ENCODE results near the gene MICOS13.

MICOS13 gene

GRCh38 chr19:5676105-5676771, 4.1 kb downstream of the MICOS13 start:
- no peaks in the 10 kb centered on the region for H3K79me1 ChIP-seq (ENCODE audit: low read length)
- no peak overlapping the region for H3K18ac ChIP-seq (ENCODE audit: low read length)
- H4K5ac ChIP-seq (ENCODE audit: low read length), result no peak overlapping the region
- peaks cover 3% of the 10 kb centered on the region for H3K36me3 ChIP-seq (ENCODE audit: control insufficient read depth, insufficient read depth, low read length)
- WGBS (ENCODE audit: extremely low coverage, insufficient coverage, low lambda C conversion rate), result no CpG with 5 or more reads among the region's 17 CpGs
- no peak overlapping the region for H3K23ac ChIP-seq (ENCODE audit: low read length)
- no peak overlapping the region for H3K4ac ChIP-seq (ENCODE audit: low read depth, low read length)
- H2BK15ac ChIP-seq (replicated peaks; ENCODE audit: low read depth), result no peak overlapping the region
- no peak overlapping the region for H3K27ac ChIP-seq (ENCODE audit: low read depth, low read length)
- no peak overlapping the region for H2BK120ac ChIP-seq (ENCODE audit: low read depth, low read length)
- H2AK5ac ChIP-seq (ENCODE audit: low read length), result no peak overlapping the region
- H3K4me2 ChIP-seq (ENCODE audit: low read length), result no peak overlapping the region
- H3K9ac ChIP-seq (ENCODE audit: low read length), result no peak overlapping the region
- no peak overlapping the region for H3K4me3 ChIP-seq (ENCODE audit: low read length)
- DNase-seq, result no peak
- H3K4me1 ChIP-seq (ENCODE audit: control insufficient read depth, low read depth, low read length), result no peaks in the 10 kb centered on the region
- no peaks in the 10 kb centered on the region for H3K79me2 ChIP-seq (ENCODE audit: control insufficient read depth, insufficient read depth, low read length)
- H3K56ac ChIP-seq (ENCODE audit: low read length), result no peak overlapping the region
- no peak overlapping the region for H2BK5ac ChIP-seq (ENCODE audit: low read length)
- H4K8ac ChIP-seq (ENCODE audit: low read depth, low read length), result no peak overlapping the region
- H3K27me3 ChIP-seq (ENCODE audit: insufficient read depth, low read length, poor library complexity), result no peaks in the 10 kb centered on the region

GRCh38 chr19:5674714-5675113, 5.6 kb downstream of the MICOS13 start:
- Histone ChIP-seq H3K79me2 (ENCODE audit: control insufficient read depth, insufficient read depth, low read length) (no peaks in the 10 kb centered on the region), H3K23ac (ENCODE audit: low read length) (no peak overlapping the region), H2BK120ac (ENCODE audit: low read depth, low read length) (no peak overlapping the region), H3K27me3 (ENCODE audit: insufficient read depth, low read length, poor library complexity) (no peaks in the 10 kb centered on the region), H2BK15ac (replicated peaks; ENCODE audit: low read depth) (no peak overlapping the region), H3K4ac (ENCODE audit: low read depth, low read length) (no peak overlapping the region), H3K4me3 (ENCODE audit: low read length) (no peak overlapping the region), H3K18ac (ENCODE audit: low read length) (no peak overlapping the region), H3K4me1 (ENCODE audit: control insufficient read depth, low read depth, low read length) (no peaks in the 10 kb centered on the region), H3K9ac (ENCODE audit: low read length) (no peak overlapping the region), H4K8ac (ENCODE audit: low read depth, low read length) (no peak overlapping the region), H3K79me1 (ENCODE audit: low read length) (no peaks in the 10 kb centered on the region), H2AK5ac (ENCODE audit: low read length) (no peak overlapping the region), H3K4me2 (ENCODE audit: low read length) (no peak overlapping the region), H2BK5ac (ENCODE audit: low read length) (no peak overlapping the region), H3K27ac (ENCODE audit: low read depth, low read length) (no peak overlapping the region), H3K56ac (ENCODE audit: low read length) (no peak overlapping the region), H4K5ac (ENCODE audit: low read length) (no peak overlapping the region), H3K36me3 (ENCODE audit: control insufficient read depth, insufficient read depth, low read length) (peaks cover 4% of the 10 kb centered on the region)
- no CpG with 5 or more reads among the region's 5 CpGs for WGBS (ENCODE audit: extremely low coverage, insufficient coverage, low lambda C conversion rate)
- no peak for DNase-seq

GRCh38 chr19:5673752-5674151, 6.6 kb downstream of the MICOS13 start:
- Histone ChIP-seq H4K8ac (ENCODE audit: low read depth, low read length) (no peak overlapping the region), H3K23ac (ENCODE audit: low read length) (no peak overlapping the region), H2AK5ac (ENCODE audit: low read length) (no peak overlapping the region), H3K4me2 (ENCODE audit: low read length) (no peak overlapping the region), H3K18ac (ENCODE audit: low read length) (no peak overlapping the region), H2BK5ac (ENCODE audit: low read length) (no peak overlapping the region), H2BK120ac (ENCODE audit: low read depth, low read length) (no peak overlapping the region), H2BK15ac (replicated peaks; ENCODE audit: low read depth) (no peak overlapping the region), H3K36me3 (ENCODE audit: control insufficient read depth, insufficient read depth, low read length) (peaks cover 5% of the 10 kb centered on the region), H3K27me3 (ENCODE audit: insufficient read depth, low read length, poor library complexity) (no peaks in the 10 kb centered on the region), H3K56ac (ENCODE audit: low read length) (no peak overlapping the region), H3K79me2 (ENCODE audit: control insufficient read depth, insufficient read depth, low read length) (no peaks in the 10 kb centered on the region), H3K79me1 (ENCODE audit: low read length) (no peaks in the 10 kb centered on the region), H3K9ac (ENCODE audit: low read length) (no peak overlapping the region), H3K4ac (ENCODE audit: low read depth, low read length) (no peak overlapping the region), H3K27ac (ENCODE audit: low read depth, low read length) (no peak overlapping the region), H3K4me3 (ENCODE audit: low read length) (no peak overlapping the region), H4K5ac (ENCODE audit: low read length) (no peak overlapping the region), H3K4me1 (ENCODE audit: control insufficient read depth, low read depth, low read length) (no peaks in the 10 kb centered on the region)
- no peak for DNase-seq
- 100% methylated on average over 1 of the region's 1 CpG for WGBS (ENCODE audit: extremely low coverage, insufficient coverage, low lambda C conversion rate)

GRCh38 chr19:5672708-5673459, 7.4 kb downstream of the MICOS13 start:
- WGBS (ENCODE audit: extremely low coverage, insufficient coverage, low lambda C conversion rate), result no CpG with 5 or more reads among the region's 13 CpGs

GRCh38 chr19:5671600-5671999, 8.7 kb downstream of the MICOS13 start:
- Histone ChIP-seq H2BK5ac (ENCODE audit: low read length) (no peak overlapping the region), H2AK5ac (ENCODE audit: low read length) (no peak overlapping the region), H3K23ac (ENCODE audit: low read length) (no peak overlapping the region), H4K8ac (ENCODE audit: low read depth, low read length) (no peak overlapping the region), H3K56ac (ENCODE audit: low read length) (no peak overlapping the region), H3K9ac (ENCODE audit: low read length) (no peak overlapping the region), H3K79me2 (ENCODE audit: control insufficient read depth, insufficient read depth, low read length) (no peaks in the 10 kb centered on the region), H3K18ac (ENCODE audit: low read length) (no peak overlapping the region), H3K4me2 (ENCODE audit: low read length) (no peak overlapping the region), H3K27ac (ENCODE audit: low read depth, low read length) (no peak overlapping the region), H3K4ac (ENCODE audit: low read depth, low read length) (no peak overlapping the region), H2BK15ac (replicated peaks; ENCODE audit: low read depth) (no peak overlapping the region), H3K4me1 (ENCODE audit: control insufficient read depth, low read depth, low read length) (peaks cover 3% of the 10 kb centered on the region), H4K5ac (ENCODE audit: low read length) (no peak overlapping the region), H2BK120ac (ENCODE audit: low read depth, low read length) (no peak overlapping the region), H3K27me3 (ENCODE audit: insufficient read depth, low read length, poor library complexity) (no peaks in the 10 kb centered on the region), H3K79me1 (ENCODE audit: low read length) (no peaks in the 10 kb centered on the region), H3K4me3 (ENCODE audit: low read length) (no peak overlapping the region), H3K36me3 (ENCODE audit: control insufficient read depth, insufficient read depth, low read length) (peaks cover 5% of the 10 kb centered on the region)
- DNase-seq, result no peak
- no CpG with 5 or more reads among the region's 7 CpGs for WGBS (ENCODE audit: extremely low coverage, insufficient coverage, low lambda C conversion rate)

More at GRCh38 chr19:5672708-5673459, 7.4 kb downstream of the MICOS13 start:
- no peak for DNase-seq
- H4K5ac ChIP-seq (ENCODE audit: low read length), result no peak overlapping the region
- no peak overlapping the region for H3K23ac ChIP-seq (ENCODE audit: low read length)
- H3K4me2 ChIP-seq (ENCODE audit: low read length), result no peak overlapping the region
- H3K79me1 ChIP-seq (ENCODE audit: low read length), result no peaks in the 10 kb centered on the region
- no peak overlapping the region for H4K8ac ChIP-seq (ENCODE audit: low read depth, low read length)
- no peak overlapping the region for H3K4ac ChIP-seq (ENCODE audit: low read depth, low read length)
- no peak overlapping the region for H2BK5ac ChIP-seq (ENCODE audit: low read length)
- no peak overlapping the region for H2AK5ac ChIP-seq (ENCODE audit: low read length)
- no peak overlapping the region for H2BK15ac ChIP-seq (replicated peaks; ENCODE audit: low read depth)
- no peak overlapping the region for H3K18ac ChIP-seq (ENCODE audit: low read length)
- no peaks in the 10 kb centered on the region for H3K27me3 ChIP-seq (ENCODE audit: insufficient read depth, low read length, poor library complexity)
- no peak overlapping the region for H2BK120ac ChIP-seq (ENCODE audit: low read depth, low read length)
- no peaks in the 10 kb centered on the region for H3K79me2 ChIP-seq (ENCODE audit: control insufficient read depth, insufficient read depth, low read length)
- no peak overlapping the region for H3K9ac ChIP-seq (ENCODE audit: low read length)
- no peaks in the 10 kb centered on the region for H3K4me1 ChIP-seq (ENCODE audit: control insufficient read depth, low read depth, low read length)
- H3K56ac ChIP-seq (ENCODE audit: low read length), result no peak overlapping the region
- peaks cover 5% of the 10 kb centered on the region for H3K36me3 ChIP-seq (ENCODE audit: control insufficient read depth, insufficient read depth, low read length)
- H3K27ac ChIP-seq (ENCODE audit: low read depth, low read length), result no peak overlapping the region
- H3K4me3 ChIP-seq (ENCODE audit: low read length), result no peak overlapping the region
